Caco-2 (cell line): ENCODE results near the gene QRICH1. TPM values are rescaled to one million over a fixed set of nuclear protein-coding genes. Genes with fewer than 3 reads are reported as not detected.
A peak's percentile ranks its signal among the peaks of the same experiment; 100 is the strongest.

Experiments
- BruUV-seq: library from RNA; stranded (reverse); fragments of 400-500 nt; replicated peaks from 2 replicates; lab custom pipeline; 2021; lab: Mats Ljungman, UMichigan
- CTCF ChIA-PET: fragments of 300-600 bp; sonication (Branson Sonifier 250); formaldehyde crosslinking; loops from one replicate; lab custom pipeline; 2022; ENCODE audit warnings: antibody characterized with exemption; lab: Charles Lee
- POLR2A ChIA-PET: fragments of 300-600 bp; sonication (Branson Sonifier 250); formaldehyde crosslinking; loops from one replicate; lab custom pipeline; 2022; ENCODE audit warnings: antibody characterized with exemption; lab: Charles Lee
- DNase-seq, 2 experiments: peaks; one replicate each; pipeline versions ENCODE4 v3.0.0 to v3.0.0-alpha.2; 2020 to 2022
- H3K27me3 ChIP-seq: replicated peaks from 2 replicates; pipeline ENCODE4 v1.6.0; 2011; ENCODE audit warnings: low read length; ENCODE audit not compliant: control insufficient read depth, insufficient read depth
- H3K36me3 ChIP-seq: 2 replicates; pipeline ENCODE4 v1.5.1; 2011; ENCODE audit warnings: low read length; ENCODE audit not compliant: control insufficient read depth, insufficient read depth
- H3K4me1 ChIP-seq: fragments of 250-450 bp; sonication (Bioruptor Pico); 2 replicates; pipeline ENCODE4 v1.5.1; 2020; ENCODE audit warnings: mild to moderate bottlenecking
- H3K4me3 ChIP-seq: 2 replicates; pipeline ENCODE4 v1.5.1; 2011; ENCODE audit warnings: low read depth, mild to moderate bottlenecking, control low read depth, low read length
- H3K9me3 ChIP-seq: fragments of 250-450 bp; sonication (Bioruptor Pico); 2 replicates; pipeline ENCODE4 v1.5.1; 2020; ENCODE audit warnings: mild to moderate bottlenecking, moderate library complexity
- H3K27ac Mint-ChIP-seq: one replicate; pipeline ENCODE4 v1.8.0; 2022; ENCODE audit warnings: mixed read lengths; ENCODE audit not compliant: unreplicated experiment
- H3K27me3 Mint-ChIP-seq: one replicate; pipeline ENCODE4 v1.8.0; 2022; ENCODE audit warnings: mixed read lengths; ENCODE audit not compliant: insufficient read depth, unreplicated experiment
- H3K36me3 Mint-ChIP-seq: one replicate; pipeline ENCODE4 v1.8.0; 2022; ENCODE audit warnings: mild to moderate bottlenecking, mixed read lengths; ENCODE audit not compliant: insufficient read depth, unreplicated experiment
- H3K4me1 Mint-ChIP-seq: one replicate; pipeline ENCODE4 v1.8.0; 2022; ENCODE audit warnings: low read depth, mixed read lengths; ENCODE audit not compliant: unreplicated experiment
- H3K4me3 Mint-ChIP-seq: one replicate; pipeline ENCODE4 v1.8.0; 2022; ENCODE audit warnings: mild to moderate bottlenecking, moderate library complexity, mixed read lengths; ENCODE audit not compliant: unreplicated experiment
- H3K9me3 Mint-ChIP-seq: one replicate; pipeline ENCODE4 v1.8.0; 2022; ENCODE audit warnings: mixed read lengths; ENCODE audit not compliant: unreplicated experiment
- intact Hi-C: fragments of 100-400 bp; cut with micrococcal nuclease; formaldehyde crosslinking; loops from one replicate; pipeline ENCODE4 v1.10.0; 2022; ENCODE audit not compliant: unreplicated experiment
- total RNA-seq: library from RNA; stranded (reverse); gene quantifications from 2 replicates; pipeline ENCODE4 v1.2.3, GENCODE V29; 2022
- TF ChIP-seq, protein P1 (sequence below), 2 experiments: fragments of 200-600 bp in 1 of 2; IDR thresholded peaks; 1 replicate in 1 of 2; 2 replicates in 1 of 2; pipeline versions ENCODE4 v1.5.1 to v1.8.0; 2011 to 2022; ENCODE audit warnings: antibody characterized with exemption in 1 of 2, control low read depth in 1 of 2, inconsistent platforms in 1 of 2, low read depth in 1 of 2, low read length in 1 of 2, mild to moderate bottlenecking in 1 of 2, moderate library complexity in 1 of 2; ENCODE audit not compliant: insufficient read depth in 1 of 2, severe bottlenecking in 1 of 2, unreplicated experiment in 1 of 2

QRICH1 gene
- total RNA-seq, 1 experiment from 2014 or later, result 119 TPM

- ChIA-PET POLR2A (interaction anchor here (3.1 kb wide), 1 partner anchor 40 kb away, joined by 27 read pairs; the partner anchor contains the start of gene QRICH1), CTCF (interaction anchor here (0.7 to 1.2 kb wide), 3 partner anchors 14 to 325 kb away, joined by 3 to 8 read pairs (median 4); partner anchors contain the start of gene USP19)
- Mint-ChIP-seq H3K27me3 (no peaks in the 10 kb centered on the region), H3K9me3 (no peaks in the 10 kb centered on the region), H3K4me1 (peaks cover 13% of the 10 kb centered on the region), H3K36me3 (peaks cover 18% of the 10 kb centered on the region), H3K4me3 (peak overlapping the region; percentile 93), H3K27ac (no peak overlapping the region)
- TF ChIP-seq, protein P1, sequence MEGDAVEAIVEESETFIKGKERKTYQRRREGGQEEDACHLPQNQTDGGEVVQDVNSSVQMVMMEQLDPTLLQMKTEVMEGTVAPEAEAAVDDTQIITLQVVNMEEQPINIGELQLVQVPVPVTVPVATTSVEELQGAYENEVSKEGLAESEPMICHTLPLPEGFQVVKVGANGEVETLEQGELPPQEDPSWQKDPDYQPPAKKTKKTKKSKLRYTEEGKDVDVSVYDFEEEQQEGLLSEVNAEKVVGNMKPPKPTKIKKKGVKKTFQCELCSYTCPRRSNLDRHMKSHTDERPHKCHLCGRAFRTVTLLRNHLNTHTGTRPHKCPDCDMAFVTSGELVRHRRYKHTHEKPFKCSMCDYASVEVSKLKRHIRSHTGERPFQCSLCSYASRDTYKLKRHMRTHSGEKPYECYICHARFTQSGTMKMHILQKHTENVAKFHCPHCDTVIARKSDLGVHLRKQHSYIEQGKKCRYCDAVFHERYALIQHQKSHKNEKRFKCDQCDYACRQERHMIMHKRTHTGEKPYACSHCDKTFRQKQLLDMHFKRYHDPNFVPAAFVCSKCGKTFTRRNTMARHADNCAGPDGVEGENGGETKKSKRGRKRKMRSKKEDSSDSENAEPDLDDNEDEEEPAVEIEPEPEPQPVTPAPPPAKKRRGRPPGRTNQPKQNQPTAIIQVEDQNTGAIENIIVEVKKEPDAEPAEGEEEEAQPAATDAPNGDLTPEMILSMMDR (IDR thresholded peaks at IDR 0.05; ENCODE audit: insufficient read depth in 1 of 2, low read depth in 1 of 2, low read length in 1 of 2, severe bottlenecking in 1 of 2, unreplicated experiment in 1 of 2), result no peak
- H3K27me3 ChIP-seq, result no peaks in the 10 kb centered on the region
- no TSS peak for BruUV-seq
- no peak for DNase-seq
- H3K36me3 ChIP-seq, result 0 out of 2 replicates have a peak, but pooled peaks cover 3% of the 10 kb centered on the region
- no peaks in the 10 kb centered on the region for H3K9me3 ChIP-seq
- peaks cover 15% of the 10 kb centered on the region for H3K4me1 ChIP-seq
- intact Hi-C loops, result no loop called here
- H3K4me3 ChIP-seq, result no peak overlapping the region
These were observed 40.8 kb upstream of the QRICH1 start for GRCh38 chr3:49134471-49135265.

GRCh38 chr3:49133226-49133951 lies 39.5 kb upstream of the QRICH1 start:
- H3K4me1 Mint-ChIP-seq, result peaks cover 13% of the 10 kb centered on the region
- H3K27me3 ChIP-seq, result no peaks in the 10 kb centered on the region
- peak overlapping the region; percentile 93 for H3K4me3 Mint-ChIP-seq
- no peaks in the 10 kb centered on the region for H3K9me3 ChIP-seq
- POLR2A ChIA-PET, result interaction anchor here (0.5 to 3.1 kb wide), 4 partner anchors 13 to 207 kb away, joined by 4 to 27 read pairs (median 8); partner anchors contain the start of genes NDUFAF3, QRICH1, USP19 and USP4
- H3K36me3 ChIP-seq, result peaks cover 3% of the 10 kb centered on the region; the same call in 1 of the 2 replicates
- no peaks in the 10 kb centered on the region for H3K27me3 Mint-ChIP-seq
- H3K27ac Mint-ChIP-seq, result peak overlapping the region; percentile 90
- BruUV-seq, result no TSS peak
- H3K4me3 ChIP-seq, result peak overlapping the region; percentile 66
- intact Hi-C loops, result loop anchor here (1.0 kb wide), 2 partner anchors 25 to 39 kb away; partner anchors contain the start of gene QRICH1
- TF ChIP-seq, protein P1 (IDR thresholded peaks at IDR 0.05; ENCODE audit: insufficient read depth in 1 of 2, low read depth in 1 of 2, low read length in 1 of 2, severe bottlenecking in 1 of 2, unreplicated experiment in 1 of 2), result no peak
- H3K9me3 Mint-ChIP-seq, result no peaks in the 10 kb centered on the region
- CTCF ChIA-PET, result interaction anchor here (0.6 to 2.0 kb wide), 6 partner anchors 12 to 447 kb away, joined by 3 to 15 read pairs (median 5); partner anchors contain the start of genes NCKIPSD, NDUFAF3, QRICH1 and USP19
- peaks cover 15% of the 10 kb centered on the region for H3K4me1 ChIP-seq
- H3K36me3 Mint-ChIP-seq, result peaks cover 26% of the 10 kb centered on the region
- peak; percentile 86 to 90 for DNase-seq
